ENCODE measurements around the gene ARHGEF6.
"Not testable (repeated sequence)": the region's sequence is repeated elsewhere in the genome, so short reads cannot be mapped to it uniquely, and the experiment has no call there.

GRCh38 chrX:136771869-136772268 is 8.9 kb downstream of the ARHGEF6 start:
- TF ChIP-seq, protein P1, sequence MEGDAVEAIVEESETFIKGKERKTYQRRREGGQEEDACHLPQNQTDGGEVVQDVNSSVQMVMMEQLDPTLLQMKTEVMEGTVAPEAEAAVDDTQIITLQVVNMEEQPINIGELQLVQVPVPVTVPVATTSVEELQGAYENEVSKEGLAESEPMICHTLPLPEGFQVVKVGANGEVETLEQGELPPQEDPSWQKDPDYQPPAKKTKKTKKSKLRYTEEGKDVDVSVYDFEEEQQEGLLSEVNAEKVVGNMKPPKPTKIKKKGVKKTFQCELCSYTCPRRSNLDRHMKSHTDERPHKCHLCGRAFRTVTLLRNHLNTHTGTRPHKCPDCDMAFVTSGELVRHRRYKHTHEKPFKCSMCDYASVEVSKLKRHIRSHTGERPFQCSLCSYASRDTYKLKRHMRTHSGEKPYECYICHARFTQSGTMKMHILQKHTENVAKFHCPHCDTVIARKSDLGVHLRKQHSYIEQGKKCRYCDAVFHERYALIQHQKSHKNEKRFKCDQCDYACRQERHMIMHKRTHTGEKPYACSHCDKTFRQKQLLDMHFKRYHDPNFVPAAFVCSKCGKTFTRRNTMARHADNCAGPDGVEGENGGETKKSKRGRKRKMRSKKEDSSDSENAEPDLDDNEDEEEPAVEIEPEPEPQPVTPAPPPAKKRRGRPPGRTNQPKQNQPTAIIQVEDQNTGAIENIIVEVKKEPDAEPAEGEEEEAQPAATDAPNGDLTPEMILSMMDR (conservative IDR thresholded peaks at IDR 0.05), result not testable (repeated sequence)
- TF ChIP-seq ZFX (IDR thresholded peaks at IDR 0.05), result not testable (repeated sequence)

Measured in C4-2B (cell line).